H9 (cell line): ENCODE measurements around the gene ARL8A. TPM values are rescaled to one million over a fixed set of nuclear protein-coding genes. Genes with fewer than 3 reads are reported as not detected.

Experiments
- DNase-seq: peaks from one replicate; pipeline ENCODE4 v3.0.0-alpha.2; 2017
- H2AFZ ChIP-seq: one replicate; pipeline ENCODE4 v1.6.1; 2013; ENCODE audit warnings: mild to moderate bottlenecking, low read length, control low read depth, moderate library complexity
- H2AK5ac ChIP-seq: 2 replicates; pipeline ENCODE4 v1.6.1; 2013; ENCODE audit warnings: low read length, control low read depth, mixed read lengths; ENCODE audit not compliant: insufficient read length
- H2BK120ac ChIP-seq: one replicate; pipeline ENCODE4 v1.6.1; 2013; ENCODE audit warnings: low read depth, mild to moderate bottlenecking, low read length, control low read depth, inconsistent platforms; ENCODE audit not compliant: poor library complexity, severe bottlenecking
- H2BK12ac ChIP-seq: 2 replicates; pipeline ENCODE4 v1.6.1; 2013; ENCODE audit warnings: low read length, control low read depth, mixed read lengths, low read depth; ENCODE audit not compliant: insufficient read length
- H2BK15ac ChIP-seq: 2 replicates; pipeline ENCODE4 v1.6.1; 2013; ENCODE audit warnings: low read depth, low read length, control low read depth
- H2BK20ac ChIP-seq: one replicate; pipeline ENCODE4 v1.6.1; 2013; ENCODE audit warnings: low read depth, mild to moderate bottlenecking, low read length, control low read depth, inconsistent platforms; ENCODE audit not compliant: poor library complexity, severe bottlenecking
- H2BK5ac ChIP-seq: 2 replicates; pipeline ENCODE4 v1.6.1; 2013; ENCODE audit warnings: low read length, control low read depth, mixed read lengths; ENCODE audit not compliant: insufficient read length
- H3K14ac ChIP-seq: 2 replicates; pipeline ENCODE4 v1.6.1; 2013; ENCODE audit warnings: low read length, control low read depth; ENCODE audit not compliant: insufficient read depth
- H3K18ac ChIP-seq: 2 replicates; pipeline ENCODE4 v1.6.1; 2013; ENCODE audit warnings: low read depth, mild to moderate bottlenecking, mixed read lengths, low read length, control low read depth; ENCODE audit not compliant: insufficient read length
- H3K23ac ChIP-seq: 2 replicates; pipeline ENCODE4 v1.6.1; 2013; ENCODE audit warnings: low read length, control low read depth, mixed read lengths, low read depth; ENCODE audit not compliant: insufficient read length
- H3K23me2 ChIP-seq: 2 replicates; pipeline ENCODE4 v1.6.1; 2013; ENCODE audit warnings: low read depth, mild to moderate bottlenecking, mixed read lengths, low read length, control low read depth; ENCODE audit not compliant: insufficient read length, poor library complexity, severe bottlenecking
- H3K27ac ChIP-seq: 2 replicates; pipeline ENCODE4 v1.5.1; 2013; ENCODE audit warnings: low read length, control low read depth, mixed read lengths, low read depth; ENCODE audit not compliant: insufficient read length
- H3K27me3 ChIP-seq: 2 replicates; pipeline ENCODE4 v1.6.1; 2013; ENCODE audit warnings: low read length, control low read depth, inconsistent platforms; ENCODE audit not compliant: insufficient read depth
- H3K4ac ChIP-seq: 2 replicates; pipeline ENCODE4 v1.6.1; 2013; ENCODE audit warnings: low read depth, mild to moderate bottlenecking, control low read depth, inconsistent platforms, low read length, moderate library complexity
- H3K4me1 ChIP-seq: 2 replicates; pipeline ENCODE4 v1.6.1; 2013; ENCODE audit warnings: low read length, control low read depth, inconsistent platforms; ENCODE audit not compliant: insufficient read depth
- H3K4me2 ChIP-seq: 2 replicates; pipeline ENCODE4 v1.6.1; 2013; ENCODE audit warnings: low read length, control low read depth, mixed read lengths; ENCODE audit not compliant: insufficient read length, insufficient read depth
- H3K56ac ChIP-seq: 2 replicates; pipeline ENCODE4 v1.6.1; 2013; ENCODE audit warnings: low read depth, mild to moderate bottlenecking, mixed read lengths, low read length, control low read depth; ENCODE audit not compliant: insufficient read length
- H3K79me1 ChIP-seq: 2 replicates; pipeline ENCODE4 v1.6.1; 2013; ENCODE audit warnings: low read depth, mild to moderate bottlenecking, moderate library complexity, low read length, control low read depth, inconsistent platforms; ENCODE audit not compliant: insufficient read depth, poor library complexity, severe bottlenecking
- H3K79me2 ChIP-seq: 2 replicates; pipeline ENCODE4 v1.6.1; 2013; ENCODE audit warnings: low read length, control low read depth, inconsistent platforms; ENCODE audit not compliant: insufficient read depth
- H3K9ac ChIP-seq: 2 replicates; pipeline ENCODE4 v1.6.1; 2013; ENCODE audit warnings: low read length, control low read depth, mixed read lengths; ENCODE audit not compliant: insufficient read length; ENCODE audit errors: extremely low read depth
- H3K9me3 ChIP-seq: one replicate; pipeline ENCODE4 v1.6.1; 2013; ENCODE audit warnings: low read depth, low read length, inconsistent platforms; ENCODE audit not compliant: control insufficient read depth
- H3T11ph ChIP-seq: one replicate; pipeline ENCODE4 v1.6.1; 2013; ENCODE audit warnings: mild to moderate bottlenecking, low read length, control low read depth, inconsistent platforms
- H4K20me1 ChIP-seq: one replicate; pipeline ENCODE4 v1.6.1; 2013; ENCODE audit not compliant: control insufficient read depth, insufficient read length, insufficient read depth
- H4K5ac ChIP-seq: 2 replicates; pipeline ENCODE4 v1.6.1; 2013; ENCODE audit warnings: low read depth, mild to moderate bottlenecking, mixed read lengths, low read length, control low read depth; ENCODE audit not compliant: insufficient read length
- H4K8ac ChIP-seq: replicated peaks from 2 replicates; pipeline ENCODE4 v1.6.1; 2013; ENCODE audit warnings: low read length, control low read depth, mixed read lengths, low read depth; ENCODE audit not compliant: insufficient read length
- H4K91ac ChIP-seq: 2 replicates; pipeline ENCODE4 v1.6.1; 2013; ENCODE audit warnings: low read depth, mild to moderate bottlenecking, moderate library complexity, mixed read lengths, low read length, control low read depth; ENCODE audit not compliant: insufficient read length
- H3K27ac Mint-ChIP-seq, 3 experiments: 2 replicates in 2 of 3; 3 replicates in 1 of 3; pipeline ENCODE4 v1.8.0; 2020 to 2021; ENCODE audit warnings: mixed read lengths in 3 of 3, mild to moderate bottlenecking in 1 of 3, moderate library complexity in 1 of 3
- H3K27me3 Mint-ChIP-seq: 2 replicates; pipeline ENCODE4 v1.8.0; 2021; ENCODE audit warnings: low read depth, mild to moderate bottlenecking, moderate library complexity, mixed read lengths
- H3K36me3 Mint-ChIP-seq, 3 experiments: 2 replicates in 2 of 3; 3 replicates in 1 of 3; pipeline ENCODE4 v1.8.0; 2020 to 2021; ENCODE audit warnings: low read depth in 3 of 3, mixed read lengths in 3 of 3; ENCODE audit not compliant: insufficient read depth in 1 of 3
- H3K4me1 Mint-ChIP-seq, 2 experiments: 2 replicates each; pipeline ENCODE4 v1.8.0; 2020; ENCODE audit warnings: mixed read lengths in 2 of 2
- H3K4me3 Mint-ChIP-seq, 2 experiments: 2 replicates in 1 of 2; 3 replicates in 1 of 2; pipeline ENCODE4 v1.8.0; 2020 to 2021; ENCODE audit warnings: mild to moderate bottlenecking in 2 of 2, mixed read lengths in 2 of 2, moderate library complexity in 1 of 2
- H3K9me3 Mint-ChIP-seq, 2 experiments: 2 replicates in 1 of 2; 3 replicates in 1 of 2; pipeline ENCODE4 v1.8.0; 2020; ENCODE audit warnings: mild to moderate bottlenecking in 2 of 2, mixed read lengths in 2 of 2, moderate library complexity in 1 of 2
- CTCF ChIP-seq: fragments of 200-600 bp; sonication (generic); conservative IDR thresholded peaks from 3 replicates; pipeline ENCODE4 v1.8.0; 2021; ENCODE audit warnings: antibody characterized with exemption, mild to moderate bottlenecking
- WGBS: extraction: QIAGEN DNeasy Blood & Tissue Kit; methylation state at CpG from one replicate; pipeline ENCODE4 v1.1.7; 2013; ENCODE audit warnings: missing lambda C conversion rate, low lambda C conversion rate, mixed read lengths; ENCODE audit not compliant: insufficient read length; ENCODE audit errors: extremely low coverage; 5-methylcytosine and 5-hydroxymethylcytosine counted together
- total RNA-seq: library from RNA; stranded (reverse); gene quantifications from 2 replicates; pipeline ENCODE4 v1.2.1, GENCODE V29; 2021

Gene ARL8A
- total RNA-seq, 1 experiment from 2014 or later, result 67.2 TPM

DNA sequence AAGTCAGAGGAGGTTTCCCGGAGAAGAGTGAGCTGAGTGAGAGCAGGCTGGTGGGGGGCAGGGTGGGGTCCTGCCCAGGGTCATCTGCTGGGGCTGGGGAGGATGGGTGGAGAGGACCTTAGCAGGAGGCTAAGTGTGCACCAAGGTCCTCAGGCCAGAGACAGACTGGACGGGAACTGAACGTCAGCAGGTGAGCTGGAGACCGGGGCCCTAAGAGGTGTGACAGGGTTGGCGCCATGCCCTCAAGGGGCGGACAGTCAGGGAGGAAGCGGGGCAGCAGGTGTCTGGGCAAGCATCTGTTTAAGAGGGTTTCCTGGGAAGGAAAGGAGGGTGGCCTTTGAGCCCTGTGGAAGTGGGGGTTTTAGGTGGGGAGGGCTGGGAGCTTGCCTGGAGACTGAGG, 29.5 kb upstream of the ARL8A start:
- no peak overlapping the region for H4K5ac ChIP-seq

More for the DNA sequence above, 29.5 kb upstream of the ARL8A start:
- no CpG with 5 or more reads among the region's 7 CpGs for WGBS
- Mint-ChIP-seq H3K9me3 (no peaks in the 10 kb centered on the region), H3K4me1 (no peaks in the 10 kb centered on the region), H3K36me3 (no peaks in the 10 kb centered on the region), H3K4me3 (no peak overlapping the region), H3K27ac (0 out of 7 replicates have a peak overlapping the region, but pooled peaks of 1 of the 3 experiments have one; percentile 39), H3K27me3 (peaks cover 2% of the 10 kb centered on the region; the same call in 1 of the 2 replicates)
- Histone ChIP-seq H2BK15ac (no peak overlapping the region), H2BK20ac (no peak overlapping the region), H2BK12ac (no peak overlapping the region), H4K91ac (no peak overlapping the region), H2BK5ac (no peak overlapping the region), H3K27me3 (no peaks in the 10 kb centered on the region), H3K9ac (no peak overlapping the region), H3K4me1 (no peaks in the 10 kb centered on the region), H4K20me1 (no peaks in the 10 kb centered on the region), H3K27ac (no peak overlapping the region), H3K56ac (no peak overlapping the region), H3K79me2 (no peaks in the 10 kb centered on the region), H3K9me3 (no peaks in the 10 kb centered on the region), H4K8ac (no peak overlapping the region), H3K23me2 (no peaks in the 10 kb centered on the region), H2AK5ac (no peak overlapping the region), H3K79me1 (no peaks in the 10 kb centered on the region), H2AFZ (no peak overlapping the region), H3K18ac (no peak overlapping the region), H3K23ac (no peak overlapping the region), H3K14ac (no peak overlapping the region), H3K4me2 (no peak overlapping the region), H3K4ac (no peak overlapping the region), H2BK120ac (no peak overlapping the region), H3T11ph (no peak overlapping the region)
- no peak for DNase-seq
- no peak for TF ChIP-seq CTCF
